Endothelial cell of umbilical vein (primary cell): Measurements from ENCODE around the gene LRRC23. TPM values are rescaled to one million over a fixed set of nuclear protein-coding genes. Genes with fewer than 3 reads are reported as not detected.

ENCODE experiments used
- BruUV-seq: library from RNA; stranded (reverse); fragments of 400-500 nt; replicated peaks from 2 replicates; lab custom pipeline; 2021; lab: Mats Ljungman, UMichigan
- CTCF ChIA-PET: fragments of 300-600, 350-600 bp; sonication (Branson Sonifier 250); formaldehyde crosslinking; loops from one replicate; lab custom pipeline; 2021; ENCODE audit warnings: antibody characterized with exemption, inconsistent platforms; lab: Charles Lee
- POLR2A ChIA-PET: fragments of 300-600, 350-600 bp; sonication (Branson Sonifier 250); formaldehyde crosslinking; loops from one replicate; lab custom pipeline; 2021; ENCODE audit warnings: antibody characterized with exemption, inconsistent platforms; lab: Charles Lee
- DNase-seq: peaks from one replicate; pipeline ENCODE4 v3.0.0-alpha.2; 2011; ENCODE audit warnings: low read depth, low spot score
- FAIRE-seq: peaks from 2 replicates; lab custom pipeline; 2011; peaks lifted over from hg19 to GRCh38; lab: Jason Lieb, UNC
- H2AFZ ChIP-seq: 2 replicates; pipeline ENCODE4 v1.6.0; 2012; ENCODE audit warnings: low read depth, low read length, control low read depth, inconsistent platforms
- H3K27ac ChIP-seq: 2 replicates; pipeline ENCODE4 v1.5.1; 2011; ENCODE audit warnings: low read depth, mild to moderate bottlenecking, control low read depth, low read length, moderate library complexity; ENCODE audit not compliant: insufficient read depth
- H3K27me3 ChIP-seq, 2 experiments: 2 replicates each; pipeline versions ENCODE4 v1.6.0 to v1.6.1; 2011; ENCODE audit warnings: low read length in 2 of 2, mixed read lengths in 1 of 2; ENCODE audit not compliant: control insufficient read depth in 2 of 2, insufficient read depth in 2 of 2
- H3K36me3 ChIP-seq, 2 experiments: 2 replicates in 1 of 2; 3 replicates in 1 of 2; pipeline ENCODE4 v1.5.1; 2011; ENCODE audit warnings: low read length in 2 of 2, mild to moderate bottlenecking in 1 of 2, moderate library complexity in 1 of 2; ENCODE audit not compliant: control insufficient read depth in 2 of 2, insufficient read depth in 2 of 2; ENCODE audit errors: extremely low read depth in 1 of 2
- H3K4me1 ChIP-seq: 3 replicates; pipeline ENCODE4 v1.5.1; 2011; ENCODE audit warnings: mild to moderate bottlenecking, low read length; ENCODE audit not compliant: control insufficient read depth, insufficient read depth; ENCODE audit errors: extremely low read depth
- H3K4me2 ChIP-seq: 2 replicates; pipeline ENCODE4 v1.6.1; 2011; ENCODE audit warnings: low read length, control low read depth, mixed read lengths; ENCODE audit not compliant: insufficient read depth
- H3K4me3 ChIP-seq, 3 experiments: fragments of 200-600 bp in 1 of 3; sonication (generic), shearing (Covaris generic) in 1 of 3; replicated peaks in 1 of 3; 2 replicates each; pipeline ENCODE4 v1.5.1; 2011 to 2016; ENCODE audit warnings: control low read depth in 3 of 3, low read length in 3 of 3, mild to moderate bottlenecking in 2 of 3, inconsistent platforms in 1 of 3, low read depth in 1 of 3, moderate library complexity in 1 of 3; ENCODE audit not compliant: insufficient read depth in 1 of 3
- H3K79me2 ChIP-seq: 2 replicates; pipeline ENCODE4 v1.6.0; 2012; ENCODE audit warnings: low read length, inconsistent platforms; ENCODE audit not compliant: control insufficient read depth, insufficient read depth
- H3K9ac ChIP-seq: replicated peaks from 2 replicates; pipeline ENCODE3; 2011; ENCODE audit warnings: low read length, control low read depth; ENCODE audit not compliant: insufficient read depth; ENCODE audit errors: extremely low read depth
- H3K9me1 ChIP-seq: replicated peaks from 3 replicates; pipeline ENCODE4 v1.6.0; 2011; ENCODE audit warnings: mild to moderate bottlenecking, low read length; ENCODE audit not compliant: control insufficient read depth, insufficient read depth; ENCODE audit errors: extremely low read depth
- H3K9me3 ChIP-seq: replicated peaks from 2 replicates; pipeline ENCODE4 v1.5.1; 2012; ENCODE audit warnings: low read length, inconsistent platforms; ENCODE audit not compliant: control insufficient read depth, insufficient read depth
- H4K20me1 ChIP-seq: replicated peaks from 2 replicates; pipeline ENCODE3; 2011; ENCODE audit warnings: mild to moderate bottlenecking, low read length; ENCODE audit not compliant: control insufficient read depth, insufficient read depth; ENCODE audit errors: extremely low read depth
- EZH2 ChIP-seq: IDR thresholded peaks from 2 replicates; pipeline ENCODE4 v1.6.1; 2012; ENCODE audit warnings: borderline replicate concordance, low read depth, mild to moderate bottlenecking, moderate library complexity, low read length, inconsistent platforms; ENCODE audit not compliant: severe bottlenecking
- FOS ChIP-seq: IDR thresholded peaks from 2 replicates; pipeline ENCODE4 v1.6.1; 2011; ENCODE audit warnings: mild to moderate bottlenecking, low read length, moderate library complexity, borderline replicate concordance; ENCODE audit not compliant: insufficient read depth
- GATA2 ChIP-seq: IDR thresholded peaks from 2 replicates; pipeline ENCODE4 v1.7.0; 2011; ENCODE audit warnings: low read depth, mild to moderate bottlenecking, moderate library complexity, mixed read lengths, low read length; ENCODE audit not compliant: insufficient read length, insufficient read depth
- JUN ChIP-seq: IDR thresholded peaks from 2 replicates; pipeline ENCODE4 v1.6.1; 2011; ENCODE audit warnings: borderline replicate concordance, low read depth; ENCODE audit not compliant: insufficient read length, insufficient read depth
- MYC ChIP-seq: IDR thresholded peaks from one replicate; pipeline ENCODE4 v1.6.1; 2011; ENCODE audit warnings: mild to moderate bottlenecking, low read depth, low read length
- POLR2A ChIP-seq: IDR thresholded peaks from 2 replicates; pipeline ENCODE4 v1.6.1; 2012; ENCODE audit warnings: low read depth, mild to moderate bottlenecking, control low read depth, low read length
- POLR2AphosphoS5 ChIP-seq: IDR thresholded peaks from 2 replicates; pipeline ENCODE4 v1.6.1; 2012; ENCODE audit warnings: low read depth, mild to moderate bottlenecking, control low read depth, low read length, moderate library complexity; ENCODE audit not compliant: insufficient read depth
- dilution Hi-C: fragments of 300-500 bp; cut with MboI; formaldehyde crosslinking; loops from one replicate; pipeline ENCODE4 v1.15.0; 2019; ENCODE audit warnings: low sequenced_read_pairs; ENCODE audit not compliant: extremely low pct_ligation_motif_present
- intact Hi-C: fragments of 100-400 bp; cut with micrococcal nuclease; formaldehyde crosslinking; loops from one replicate; pipeline ENCODE4 v1.10.0; 2022
- polyA plus RNA-seq, 4 experiments: library from polyadenylated mRNA; depleted of rRNA in 3 of 4; stranded (reverse) in 3 of 4; unstranded in 1 of 4; fragments of >200 nt; gene quantifications; 2 replicates each; pipeline versions ENCODE4 v1.2.1 to v1.2.3, GENCODE V29; 2011 to 2012; ENCODE audit warnings: missing spikeins in 1 of 4
- total RNA-seq: library from RNA; stranded (reverse); gene quantifications from 2 replicates; pipeline ENCODE4 v1.2.3, GENCODE V29; 2021
- TF ChIP-seq, protein P1 (sequence below), 2 donors: IDR thresholded peaks; 1 replicate in 1 of 2; 2 replicates in 1 of 2; pipeline ENCODE4 v1.5.1; 2011; ENCODE audit warnings: low read length in 2 of 2, mild to moderate bottlenecking in 2 of 2, moderate library complexity in 2 of 2, control low read depth in 1 of 2, inconsistent platforms in 1 of 2, low read depth in 1 of 2; ENCODE audit not compliant: insufficient read depth in 1 of 2; ENCODE audit errors: extremely low read depth in 1 of 2

Gene LRRC23
- total and polyA plus RNA-seq, 2 donors (not counting 3 experiments of a cell fraction or from before 2014, with no cell fraction given), result 3.1 to 3.5 TPM

- Histone ChIP-seq H3K27me3 (no peaks in the 10 kb centered on the region), H3K36me3 (peaks cover 16 to 64% of the 10 kb centered on the region in 2 experiments), H4K20me1 (no peaks in the 10 kb centered on the region), H3K9me1 (no peaks in the 10 kb centered on the region), H3K4me1 (peaks cover 3% of the 10 kb centered on the region), H3K4me2 (no peak overlapping the region), H3K4me3 (no peak overlapping the region), H3K9me3 (no peaks in the 10 kb centered on the region), H3K9ac (no peak overlapping the region), H3K27ac (no peak overlapping the region), H2AFZ (no peak overlapping the region), H3K79me2 (peaks cover 12% of the 10 kb centered on the region)
- BruUV-seq, result no TSS peak
- dilution Hi-C loops, result no loop called here
- ChIA-PET CTCF (no interaction called here), POLR2A (no interaction called here)
- TF ChIP-seq MYC, result no peak
- no peak for TF ChIP-seq POLR2A
- TF ChIP-seq, protein P1, sequence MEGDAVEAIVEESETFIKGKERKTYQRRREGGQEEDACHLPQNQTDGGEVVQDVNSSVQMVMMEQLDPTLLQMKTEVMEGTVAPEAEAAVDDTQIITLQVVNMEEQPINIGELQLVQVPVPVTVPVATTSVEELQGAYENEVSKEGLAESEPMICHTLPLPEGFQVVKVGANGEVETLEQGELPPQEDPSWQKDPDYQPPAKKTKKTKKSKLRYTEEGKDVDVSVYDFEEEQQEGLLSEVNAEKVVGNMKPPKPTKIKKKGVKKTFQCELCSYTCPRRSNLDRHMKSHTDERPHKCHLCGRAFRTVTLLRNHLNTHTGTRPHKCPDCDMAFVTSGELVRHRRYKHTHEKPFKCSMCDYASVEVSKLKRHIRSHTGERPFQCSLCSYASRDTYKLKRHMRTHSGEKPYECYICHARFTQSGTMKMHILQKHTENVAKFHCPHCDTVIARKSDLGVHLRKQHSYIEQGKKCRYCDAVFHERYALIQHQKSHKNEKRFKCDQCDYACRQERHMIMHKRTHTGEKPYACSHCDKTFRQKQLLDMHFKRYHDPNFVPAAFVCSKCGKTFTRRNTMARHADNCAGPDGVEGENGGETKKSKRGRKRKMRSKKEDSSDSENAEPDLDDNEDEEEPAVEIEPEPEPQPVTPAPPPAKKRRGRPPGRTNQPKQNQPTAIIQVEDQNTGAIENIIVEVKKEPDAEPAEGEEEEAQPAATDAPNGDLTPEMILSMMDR (IDR thresholded peaks at IDR 0.05; ENCODE audit: extremely low read depth in 1 of 2, insufficient read depth in 1 of 2, low read depth in 1 of 2, low read length in 2 of 2), result no peak
- no peak for TF ChIP-seq EZH2
- TF ChIP-seq FOS, result no peak
- no peak for TF ChIP-seq JUN
- no peak for TF ChIP-seq GATA2
- TF ChIP-seq POLR2AphosphoS5, result no peak
- intact Hi-C loops, result no loop called here
- no peak for DNase-seq
- FAIRE-seq, result no peak
Observed at GRCh38 chr12:6858799-6859198, 45.8 kb upstream of the LRRC23 start.
